ENCODE data around the gene RNF14.

- TF ChIP-seq ATF3 (IDR thresholded peaks at IDR 0.05): no peak
- no peak for TF ChIP-seq NR2F2 (IDR thresholded peaks at IDR 0.05)
- no peak for TF ChIP-seq GABPA (IDR thresholded peaks at IDR 0.05 in 1 of 2, conservative IDR thresholded peaks at IDR 0.05 in 1 of 2)
- no peak for TF ChIP-seq CTCF (IDR thresholded peaks at IDR 0.05; ENCODE audit: low read depth, low read length, missing input control)
Measured at GRCh38 chr5:141966963-141967333, 2.0 kb upstream of the RNF14 start.

Data from liver (tissue), 3 donors.